Putamen (tissue), 1 donor: Measurements from ENCODE around the gene SPTB.

Experiments used
- DNase-seq: peaks from one replicate; pipeline ENCODE4 v3.0.0-alpha.2; 2016; ENCODE audit warnings: low spot score

Gene SPTB

GRCh38 chr14:64708148-64709004, 171.3 kb downstream of the SPTB start:
- no peak for DNase-seq

- DNase-seq: no peak
Observed at GRCh38 chr14:64707661-64708060, 172.0 kb downstream of the SPTB start.

GRCh38 chr14:64706593-64707193, 173.0 kb downstream of the SPTB start:
- DNase-seq: peak; percentile 95

GRCh38 chr14:64706119-64706592, 173.6 kb downstream of the SPTB start:
- no peak for DNase-seq

GRCh38 chr14:64705381-64706118, 174.2 kb downstream of the SPTB start:
- DNase-seq: no peak

GRCh38 chr14:64704743-64705380, 174.8 kb downstream of the SPTB start:
- no peak for DNase-seq

GRCh38 chr14:64704143-64704742, 175.5 kb downstream of the SPTB start, which contains the start of gene PLEKHG3:
Gene PLEKHG3 (plus strand): TSS chr14:64704424. CDS start chr14:64727632, 23,208 bp downstream.
- peak; percentile 85 for DNase-seq

GRCh38 chr14:64703395-64704142, 176.1 kb downstream of the SPTB start:
- no peak for DNase-seq

- DNase-seq: no peak
Observed at GRCh38 chr14:64702493-64703394, 177.0 kb downstream of the SPTB start.

GRCh38 chr14:64701660-64702059, 178.0 kb downstream of the SPTB start:
- DNase-seq: peak; percentile 84

GRCh38 chr14:64700894-64701293, 178.8 kb downstream of the SPTB start:
- no peak for DNase-seq

GRCh38 chr14:64700290-64700689, 179.4 kb downstream of the SPTB start:
- no peak for DNase-seq

- DNase-seq: no peak
Observed at GRCh38 chr14:64698903-64699302, 180.8 kb downstream of the SPTB start.

- no peak for DNase-seq
Observed at GRCh38 chr14:64696355-64696857, 183.3 kb downstream of the SPTB start.
